GM21529 (cell line): ENCODE results near the gene UBAP2L.

Experiments used
- ATAC-seq: cut with Tn5 transposase; IDR thresholded peaks from one replicate; pipeline ENCODE4 v1.9.1; 2021; ENCODE audit not compliant: unreplicated experiment

The UBAP2L gene, protein sequence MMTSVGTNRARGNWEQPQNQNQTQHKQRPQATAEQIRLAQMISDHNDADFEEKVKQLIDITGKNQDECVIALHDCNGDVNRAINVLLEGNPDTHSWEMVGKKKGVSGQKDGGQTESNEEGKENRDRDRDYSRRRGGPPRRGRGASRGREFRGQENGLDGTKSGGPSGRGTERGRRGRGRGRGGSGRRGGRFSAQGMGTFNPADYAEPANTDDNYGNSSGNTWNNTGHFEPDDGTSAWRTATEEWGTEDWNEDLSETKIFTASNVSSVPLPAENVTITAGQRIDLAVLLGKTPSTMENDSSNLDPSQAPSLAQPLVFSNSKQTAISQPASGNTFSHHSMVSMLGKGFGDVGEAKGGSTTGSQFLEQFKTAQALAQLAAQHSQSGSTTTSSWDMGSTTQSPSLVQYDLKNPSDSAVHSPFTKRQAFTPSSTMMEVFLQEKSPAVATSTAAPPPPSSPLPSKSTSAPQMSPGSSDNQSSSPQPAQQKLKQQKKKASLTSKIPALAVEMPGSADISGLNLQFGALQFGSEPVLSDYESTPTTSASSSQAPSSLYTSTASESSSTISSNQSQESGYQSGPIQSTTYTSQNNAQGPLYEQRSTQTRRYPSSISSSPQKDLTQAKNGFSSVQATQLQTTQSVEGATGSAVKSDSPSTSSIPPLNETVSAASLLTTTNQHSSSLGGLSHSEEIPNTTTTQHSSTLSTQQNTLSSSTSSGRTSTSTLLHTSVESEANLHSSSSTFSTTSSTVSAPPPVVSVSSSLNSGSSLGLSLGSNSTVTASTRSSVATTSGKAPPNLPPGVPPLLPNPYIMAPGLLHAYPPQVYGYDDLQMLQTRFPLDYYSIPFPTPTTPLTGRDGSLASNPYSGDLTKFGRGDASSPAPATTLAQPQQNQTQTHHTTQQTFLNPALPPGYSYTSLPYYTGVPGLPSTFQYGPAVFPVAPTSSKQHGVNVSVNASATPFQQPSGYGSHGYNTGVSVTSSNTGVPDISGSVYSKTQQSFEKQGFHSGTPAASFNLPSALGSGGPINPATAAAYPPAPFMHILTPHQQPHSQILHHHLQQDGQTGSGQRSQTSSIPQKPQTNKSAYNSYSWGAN

DNA sequence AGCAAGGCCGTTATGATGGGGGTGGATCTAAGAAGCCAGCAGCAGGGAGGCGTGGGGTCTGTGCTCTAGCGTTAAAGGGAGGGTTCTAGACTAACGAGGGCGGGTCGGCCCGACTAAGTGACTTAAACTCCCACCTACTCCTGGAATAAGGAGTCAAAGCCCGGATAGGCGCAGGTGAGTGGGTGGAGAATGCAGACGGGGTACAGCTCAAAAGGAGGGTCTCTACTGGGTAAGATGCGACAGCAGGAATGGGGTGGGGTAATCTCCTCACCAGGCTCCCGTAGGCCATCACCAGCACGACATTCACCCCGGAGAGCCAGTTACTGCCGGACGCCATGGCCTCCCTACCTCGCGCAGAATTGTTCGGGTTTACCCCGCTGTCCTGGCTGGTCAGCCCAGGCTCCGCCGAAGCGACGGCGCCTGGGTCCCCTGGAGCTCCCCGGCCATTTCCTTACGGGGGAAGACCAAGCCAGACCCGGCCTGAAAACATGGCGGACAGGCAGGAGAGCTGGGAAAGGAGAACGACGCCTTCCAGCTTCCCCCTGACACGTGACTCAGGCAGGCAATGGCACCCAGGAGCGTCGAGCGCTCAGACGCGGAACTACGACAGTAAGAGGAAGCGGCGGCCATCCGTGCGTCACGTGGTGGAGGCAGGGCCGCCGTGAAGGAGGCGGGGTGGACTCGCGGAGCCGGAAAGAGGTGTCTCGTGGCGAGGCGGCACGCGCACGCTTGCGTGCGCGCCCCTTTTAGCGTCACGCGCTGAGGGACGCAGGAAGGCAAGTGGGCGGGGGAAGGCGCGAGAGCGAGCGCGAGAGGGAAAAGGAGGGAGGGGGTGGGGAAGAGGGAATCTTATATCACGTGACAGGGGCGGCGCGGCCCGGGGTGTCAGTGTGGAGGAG lies at the start of gene UBAP2L:
TSS of gene UBAP2L (plus strand) at position 885 of the 899 bp plus-strand sequence. CDS start 4,169 bp downstream, outside the sequence.
- ATAC-seq: peak; percentile 86

DNA sequence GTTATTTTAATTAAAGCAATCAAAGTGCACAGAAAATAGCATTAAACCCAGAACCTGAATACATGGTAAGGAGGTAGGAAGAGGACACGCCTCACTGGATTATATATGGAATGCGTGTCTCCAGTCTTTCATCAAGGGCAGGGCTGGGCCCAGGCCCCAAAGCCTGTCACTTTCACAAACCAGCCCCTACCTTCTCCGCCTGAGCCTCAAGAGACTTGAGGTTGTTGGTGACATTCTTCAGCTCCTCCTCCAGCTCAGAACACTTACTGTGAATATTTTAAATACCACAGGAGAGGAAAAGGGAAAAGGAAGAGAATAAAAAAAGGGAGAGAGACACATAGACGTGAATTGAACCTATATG lies 49.6 kb upstream of the UBAP2L start:
- ATAC-seq: no peak

DNA sequence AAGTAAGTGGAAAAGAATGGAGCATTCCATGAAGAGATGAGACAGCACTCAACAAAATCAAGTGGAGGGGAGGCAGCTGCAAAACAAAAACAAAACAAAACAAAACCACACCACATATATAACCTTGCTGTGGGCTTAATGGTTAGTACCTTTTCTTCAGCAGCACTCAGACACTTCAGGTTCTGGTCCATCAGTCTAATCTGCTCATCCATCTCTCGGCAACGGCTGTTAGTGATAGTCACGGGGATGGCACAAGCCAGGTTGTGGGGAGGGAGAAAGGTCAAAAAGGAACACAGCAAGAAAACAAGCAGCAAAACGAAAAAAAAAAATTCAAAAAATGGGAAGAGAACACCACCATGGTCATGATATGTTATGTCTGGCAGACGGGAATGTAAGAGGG lies 48.9 kb upstream of the UBAP2L start:
- ATAC-seq: no peak

DNA sequence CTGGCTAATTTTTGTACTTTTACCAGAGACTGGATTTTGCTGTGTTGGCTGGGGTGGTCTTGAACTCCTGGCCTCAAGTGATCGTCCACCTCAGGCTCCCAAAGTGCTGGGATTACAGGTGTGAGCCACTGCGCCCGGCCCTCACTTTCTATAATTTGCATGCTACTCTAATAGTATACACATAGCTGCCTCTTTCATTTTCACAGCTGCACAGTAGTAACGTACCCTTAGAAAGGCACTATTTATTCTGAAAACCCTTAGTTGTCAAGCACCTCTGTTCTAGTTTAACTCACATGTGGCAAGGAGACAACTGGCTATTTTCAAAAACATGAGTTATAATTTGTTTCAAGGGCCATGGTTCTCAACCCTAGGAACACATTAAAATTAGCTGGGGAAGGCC lies 46.1 kb upstream of the UBAP2L start:
- ATAC-seq: no peak

DNA sequence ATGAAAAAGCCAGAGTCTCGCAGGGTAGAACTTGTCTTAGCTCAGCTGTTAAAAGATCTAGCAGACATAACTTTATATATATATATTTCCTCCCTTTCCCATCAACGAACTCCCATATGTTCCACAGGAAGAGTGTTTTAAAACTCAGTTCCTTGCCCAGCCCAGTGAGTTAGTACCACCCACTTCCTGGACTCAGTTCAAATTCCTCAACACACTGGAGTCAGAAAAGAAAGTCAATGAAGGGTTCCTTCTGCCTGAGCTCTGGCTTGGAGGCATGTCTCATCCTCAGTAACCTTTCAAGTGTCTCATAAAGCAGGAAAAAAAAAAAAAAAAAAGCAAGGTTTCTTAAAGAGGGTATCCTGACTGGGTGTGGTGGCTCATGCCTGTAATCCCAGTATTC lies 44.4 kb upstream of the UBAP2L start:
- ATAC-seq: no peak

DNA sequence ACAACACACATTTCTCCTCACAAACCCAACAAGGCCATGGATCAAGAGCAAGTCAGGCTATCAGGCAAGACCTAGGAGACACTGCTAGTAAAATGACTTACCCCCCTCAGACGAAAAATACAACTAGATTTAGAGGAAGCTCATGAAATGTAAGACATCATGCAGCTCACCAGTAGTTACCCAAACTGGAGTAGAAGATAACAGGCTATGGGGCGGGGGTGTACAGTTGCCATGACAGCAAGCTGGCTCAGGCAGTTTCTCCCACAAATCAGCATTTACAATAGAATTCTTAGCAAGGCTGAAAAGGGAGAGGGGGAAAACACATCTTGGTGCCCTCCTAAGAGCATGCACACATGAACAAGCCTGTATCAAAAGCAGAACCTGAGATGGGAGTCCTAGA lies 42.7 kb upstream of the UBAP2L start:
- no peak for ATAC-seq

DNA sequence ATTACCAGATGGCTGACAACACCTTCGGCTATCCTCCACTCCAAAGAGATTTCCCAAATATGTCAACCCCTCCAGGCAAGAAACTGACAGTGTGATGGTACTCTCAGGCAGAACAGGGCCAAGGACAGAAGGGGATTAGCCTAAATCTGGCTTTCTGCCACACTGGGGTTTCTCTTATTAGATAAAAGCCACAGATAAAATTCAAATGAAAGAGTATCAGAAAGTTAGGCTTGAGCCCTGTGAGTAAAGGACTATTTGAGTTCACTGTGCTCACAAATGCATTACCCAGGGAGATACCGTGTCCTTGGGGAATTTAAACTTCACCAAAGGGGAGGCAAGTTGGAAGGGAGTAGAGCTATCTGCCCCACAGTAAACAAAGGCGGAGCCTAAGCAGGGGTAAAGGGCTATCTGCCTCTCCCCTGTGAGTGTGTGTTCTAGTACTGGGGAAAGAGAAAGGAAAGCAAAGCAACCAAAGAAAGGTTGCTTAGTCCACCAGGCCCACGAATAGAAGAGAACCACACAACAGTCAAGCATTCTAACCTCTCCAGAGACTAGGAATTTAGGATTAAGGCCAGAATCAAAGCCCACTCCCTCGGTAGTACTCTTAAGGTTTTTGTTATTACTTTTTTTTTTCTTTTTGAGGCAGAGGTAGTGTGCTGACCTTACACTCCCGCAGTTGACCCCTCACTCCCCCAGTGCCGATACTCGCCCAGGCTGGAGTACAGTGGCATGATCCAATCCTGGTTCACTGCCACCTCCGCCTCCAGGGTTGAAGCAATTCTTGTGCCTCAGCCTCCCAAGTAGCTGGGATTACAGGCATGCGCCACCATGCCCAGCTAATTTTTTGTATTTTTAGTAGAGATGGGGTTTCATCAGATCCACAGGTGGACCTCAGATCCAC lies 41.6 kb upstream of the UBAP2L start:
- no peak for ATAC-seq

DNA sequence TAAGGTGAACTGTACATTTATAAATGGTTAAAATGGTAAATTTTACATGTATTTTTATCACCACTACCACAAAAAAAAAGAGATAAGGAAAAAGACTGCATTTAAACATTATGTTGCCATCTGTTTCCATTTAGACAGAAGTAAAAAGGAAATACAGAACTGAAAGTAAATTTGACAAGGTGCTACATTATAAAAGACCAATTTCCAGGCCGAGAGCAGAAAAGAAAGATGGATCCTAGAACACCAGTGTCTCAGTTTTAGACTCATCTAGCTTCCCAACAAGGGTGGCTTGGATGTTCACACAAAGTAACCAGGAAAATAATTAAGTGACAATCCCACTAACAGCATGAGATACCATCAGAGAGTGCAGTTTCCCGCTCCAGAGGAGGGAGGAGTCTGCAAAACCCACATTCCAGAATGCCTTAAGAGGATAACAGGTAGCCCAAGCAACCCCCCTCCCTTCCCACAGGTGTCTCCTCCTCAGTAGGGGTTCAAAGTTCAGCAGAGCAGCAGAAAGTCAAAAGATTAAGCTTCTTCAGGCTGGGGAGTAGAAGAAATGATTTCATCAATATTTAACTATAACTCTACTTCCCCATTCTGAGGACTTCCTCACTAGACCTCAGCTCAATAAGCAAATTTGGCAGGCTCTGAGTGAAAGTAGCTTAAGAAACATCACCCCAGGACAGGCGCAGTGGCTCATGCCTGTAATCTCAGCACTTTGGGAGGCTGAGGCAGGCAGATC lies 40.6 kb upstream of the UBAP2L start:
- ATAC-seq: no peak

DNA sequence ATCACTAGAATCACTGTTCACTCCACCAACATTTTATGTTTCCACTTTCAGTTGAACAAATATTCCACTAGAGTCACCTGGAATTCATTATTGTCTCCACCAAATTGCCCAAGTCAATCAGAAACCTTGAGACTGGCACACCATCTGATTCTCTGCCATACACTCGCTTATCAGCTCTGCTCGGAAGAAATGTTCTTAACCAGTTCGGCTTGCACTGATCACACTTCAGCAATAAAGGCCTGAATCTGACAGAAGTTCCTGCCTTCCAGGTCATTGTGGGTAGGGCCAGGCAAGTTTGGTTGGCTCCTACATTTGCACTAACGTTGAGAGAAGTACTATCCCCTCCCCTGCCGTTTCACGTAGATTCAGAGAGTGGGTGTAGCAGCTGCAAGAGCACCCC lies 38.8 kb upstream of the UBAP2L start:
- ATAC-seq: no peak

DNA sequence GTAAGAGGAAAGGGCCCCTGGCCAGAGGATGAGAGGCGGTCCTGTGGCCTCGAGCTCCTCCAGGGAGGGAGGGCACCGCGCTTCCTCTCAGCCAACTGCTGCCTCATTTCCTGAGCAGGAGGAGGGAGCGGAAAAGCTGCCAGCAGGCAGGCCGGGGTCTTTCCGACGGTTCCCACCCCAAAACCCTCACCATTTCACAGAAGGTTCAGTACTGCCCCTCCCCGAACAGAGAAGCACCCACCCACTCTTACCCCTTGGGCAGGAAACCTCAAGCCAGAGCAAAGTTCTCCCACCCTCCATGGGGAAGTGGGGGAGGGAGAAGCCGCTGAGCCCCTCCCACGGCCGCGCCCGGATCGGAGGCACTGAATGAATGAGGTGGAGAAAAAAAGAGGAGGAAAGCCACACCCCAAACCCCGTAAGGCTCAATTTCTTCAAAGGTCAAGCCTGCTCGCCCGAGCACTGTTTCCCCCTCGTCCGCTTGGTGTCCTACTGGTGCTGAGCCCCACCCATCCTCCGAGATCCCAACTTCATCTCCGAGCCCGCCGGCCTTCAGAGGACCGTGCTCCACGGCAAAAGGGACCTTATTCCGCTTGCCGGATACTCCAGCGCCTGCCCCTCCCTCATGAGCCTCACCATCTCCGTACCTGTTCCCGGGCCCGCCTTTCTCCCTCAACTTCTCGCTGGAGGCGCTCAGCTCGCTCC lies 38.3 kb upstream of the UBAP2L start:
- ATAC-seq: peak; percentile 56

DNA sequence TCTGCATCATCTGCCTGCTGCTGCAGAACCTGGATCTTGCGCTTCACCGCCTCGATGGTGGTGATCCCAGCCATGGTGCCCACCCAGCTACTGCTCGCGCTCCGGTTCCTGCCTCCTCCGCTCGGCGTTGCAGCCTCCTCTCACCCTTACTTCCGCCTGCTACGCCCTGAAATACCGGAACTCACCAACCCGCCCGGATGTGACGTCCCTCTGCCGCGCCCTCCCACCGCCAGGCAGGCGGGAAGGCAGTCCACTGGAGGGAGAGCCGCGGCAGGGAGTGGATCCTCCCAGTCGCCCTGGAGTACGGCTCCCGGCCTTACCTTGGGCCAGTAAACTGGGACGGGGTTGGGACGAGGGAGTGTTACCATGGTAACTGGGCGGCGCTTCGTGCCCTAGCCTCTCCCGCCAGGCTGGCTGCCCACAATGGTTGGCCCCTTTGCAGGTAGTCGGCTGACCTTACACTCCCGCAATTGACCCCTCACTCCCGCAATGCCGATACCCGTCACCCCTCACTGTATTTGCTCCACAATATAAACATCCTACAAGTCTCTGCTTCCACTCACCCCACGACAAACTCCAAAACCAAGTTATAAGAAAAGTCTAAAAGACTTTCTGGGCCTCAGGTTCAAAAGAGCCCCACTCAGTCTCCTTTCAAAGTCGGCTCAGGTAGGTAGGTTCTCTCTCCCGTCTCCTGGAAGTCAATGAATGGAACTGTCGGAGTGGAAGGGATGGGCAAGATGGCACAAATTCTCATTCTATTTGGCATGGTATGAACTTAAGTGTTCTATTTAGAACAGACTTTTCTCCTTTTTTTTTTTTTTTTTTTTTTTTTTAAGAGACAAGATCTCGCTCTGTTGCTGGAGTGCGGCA lies 37.5 kb upstream of the UBAP2L start:
- ATAC-seq: peak; percentile 77

DNA sequence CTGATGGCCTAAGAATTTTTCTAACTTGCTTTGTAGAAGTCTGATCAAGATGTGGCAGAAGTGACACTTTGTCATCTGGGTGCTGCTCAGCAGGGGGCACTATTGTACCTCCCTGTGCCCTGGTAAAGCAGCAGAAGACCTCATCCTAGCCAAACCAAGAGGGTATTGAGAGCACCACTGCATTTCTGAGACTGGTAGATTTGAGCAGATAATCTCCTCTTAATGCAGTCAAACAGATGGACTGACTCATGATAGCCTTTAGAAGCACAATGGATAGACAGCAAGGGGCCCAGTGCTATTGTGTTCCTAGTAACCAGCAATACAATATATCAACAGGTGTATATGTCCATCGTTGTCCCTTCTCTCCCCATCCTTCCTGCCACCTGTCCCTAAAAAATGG lies 34.6 kb upstream of the UBAP2L start:
- no peak for ATAC-seq

DNA sequence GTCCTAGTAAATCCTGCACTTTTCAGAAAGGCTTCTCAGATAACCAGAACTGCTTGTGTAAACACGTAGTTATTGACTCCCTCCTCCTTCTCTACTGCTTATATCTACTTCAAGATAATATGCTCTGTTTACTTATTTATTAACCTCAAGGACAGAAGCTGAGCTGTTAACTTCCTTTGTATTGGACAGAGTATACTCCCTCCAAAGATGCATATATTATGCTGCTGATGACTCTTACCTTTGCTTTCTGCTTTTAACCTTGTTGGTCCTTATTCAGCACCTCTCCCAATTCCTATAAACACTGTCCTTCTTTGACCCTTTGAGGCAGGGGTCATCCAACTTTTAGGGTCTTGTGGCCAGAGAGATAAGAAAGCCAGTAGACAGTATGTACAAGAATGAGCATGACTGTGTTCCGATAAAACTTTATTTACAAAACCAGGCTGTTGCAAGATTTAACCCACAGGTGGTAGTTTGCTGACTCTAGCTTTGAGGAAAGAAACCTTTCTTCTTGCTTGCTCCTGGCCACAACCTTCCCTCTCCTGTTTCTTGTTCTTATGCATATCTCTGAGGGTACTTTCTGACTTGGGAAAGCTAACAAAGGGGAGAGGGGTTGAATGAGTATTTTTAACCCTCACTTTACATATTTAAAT lies 33.8 kb upstream of the UBAP2L start:
- no peak for ATAC-seq

DNA sequence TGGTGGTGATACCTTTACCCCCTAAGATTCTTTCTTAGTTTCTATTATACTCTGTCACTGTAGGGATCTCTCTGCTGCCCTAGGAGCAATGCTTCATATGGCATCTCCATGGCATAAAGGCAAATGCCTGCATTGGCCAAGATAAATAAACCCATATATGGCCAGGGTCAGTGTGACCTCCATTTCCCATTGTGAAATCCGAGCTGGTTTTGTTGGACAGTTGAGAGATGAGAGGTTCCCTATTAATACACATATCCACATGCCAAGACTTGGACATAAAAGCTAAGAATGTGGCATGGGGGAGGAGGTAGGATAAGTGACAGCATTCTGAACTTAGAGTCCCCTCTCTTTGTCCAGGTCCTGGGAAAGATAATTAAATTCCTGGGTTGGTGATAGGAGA lies 30.2 kb upstream of the UBAP2L start:
- no peak for ATAC-seq

DNA sequence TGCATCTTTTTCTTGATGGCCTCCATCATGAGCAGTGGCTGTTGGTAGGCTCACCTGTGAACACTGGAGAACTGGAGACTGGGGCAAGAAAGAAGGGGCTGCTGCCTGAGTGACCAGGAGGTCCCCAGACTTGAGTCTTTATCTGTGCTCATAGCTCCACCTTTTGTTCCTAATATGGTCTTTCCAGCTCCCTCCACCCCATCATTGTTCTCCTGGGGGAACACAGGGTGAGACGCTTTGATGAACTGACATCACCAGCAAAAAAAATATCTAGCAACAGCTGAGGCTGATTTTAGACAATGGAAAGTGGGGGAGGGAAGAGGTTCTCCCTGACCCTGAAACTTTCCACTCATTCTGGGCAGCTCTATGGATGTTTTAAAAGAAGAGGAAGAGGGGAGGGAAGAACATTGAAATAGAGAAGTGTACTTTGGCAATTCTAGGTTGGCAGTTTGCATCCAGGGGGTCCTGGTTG lies 28.7 kb upstream of the UBAP2L start, which contains the start of gene TPM3:
TSS of gene TPM3 (minus strand) at position 111 of the 472 bp plus-strand sequence. CDS start at position 29, 82 bp downstream.
- ATAC-seq: no peak

DNA sequence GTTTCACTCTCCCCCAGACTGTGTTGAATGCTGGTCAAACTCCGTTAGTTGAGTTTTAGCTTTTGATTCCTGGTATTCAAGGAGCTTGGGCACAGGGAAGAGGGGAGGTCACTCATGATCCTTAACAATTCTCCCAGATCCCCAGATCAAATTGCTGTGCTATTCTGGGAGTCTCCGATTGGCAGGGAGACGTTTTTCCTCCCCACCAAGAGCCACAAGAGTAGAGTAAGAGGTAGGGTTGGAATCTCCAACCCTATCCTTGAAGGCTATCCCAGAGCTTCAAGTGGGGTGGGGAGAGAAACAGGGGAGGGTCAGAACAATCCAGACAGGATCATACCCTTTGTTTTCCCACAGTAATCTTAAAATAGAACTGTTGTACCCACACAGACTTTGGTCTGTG lies 28.3 kb upstream of the UBAP2L start:
- ATAC-seq: no peak

DNA sequence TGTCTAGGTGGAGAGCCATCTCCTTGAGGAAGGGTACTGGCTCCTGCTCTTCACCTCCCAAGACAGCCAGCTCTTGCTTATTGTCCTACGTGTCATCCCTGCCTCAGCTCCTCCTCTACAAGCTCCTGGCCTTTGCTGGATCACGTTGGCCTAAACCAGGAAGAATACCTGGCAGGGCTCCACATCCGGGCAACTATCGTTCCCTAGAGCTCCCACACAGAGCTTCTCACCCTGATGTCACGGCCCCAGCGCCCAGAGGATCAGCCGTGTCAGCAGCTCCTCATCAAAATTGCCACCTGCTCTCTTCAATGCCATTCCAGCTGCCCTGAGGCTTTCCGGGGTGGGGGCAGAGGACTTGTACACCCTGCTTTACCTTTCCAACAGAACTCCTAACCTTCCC lies 26.9 kb upstream of the UBAP2L start:
- no peak for ATAC-seq
